ENCODE results near the gene IGFALS. TPM values are rescaled to one million over a fixed set of nuclear protein-coding genes. Genes with fewer than 3 reads are reported as not detected.

IGFALS gene
- total and polyA plus RNA-seq, 2 donors (not counting 3 experiments of a cell fraction or from before 2014, with no cell fraction given) = not detected

DNA sequence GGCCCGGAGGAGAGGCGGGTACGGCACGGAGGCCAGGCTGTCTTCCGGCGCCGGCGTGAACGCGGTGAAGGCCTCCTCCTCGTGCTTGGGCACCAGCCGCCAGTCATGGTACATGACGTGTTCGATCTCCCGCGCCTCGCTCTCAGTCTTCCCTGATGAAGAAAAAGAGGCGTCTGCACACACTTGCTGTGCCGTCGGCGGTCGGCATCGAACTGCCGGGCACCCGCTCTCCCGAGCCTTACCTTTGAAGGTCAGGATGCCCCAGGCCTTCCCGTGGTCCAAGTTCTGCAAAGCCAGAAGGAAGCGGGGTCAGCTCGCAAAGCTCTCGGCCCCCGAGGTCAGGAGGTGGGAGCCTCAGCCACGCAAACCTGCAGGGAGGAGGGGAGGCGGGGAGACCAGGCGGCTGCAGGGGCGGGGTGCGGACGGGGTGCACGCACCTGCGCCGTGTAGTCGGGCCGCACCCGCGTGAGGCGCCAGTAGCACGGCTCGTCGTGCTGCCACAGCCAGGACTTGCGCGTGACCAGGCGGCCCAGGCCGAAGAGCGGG is 21.1 kb downstream of the IGFALS start, which contains the start of gene EME2:
EME2 (plus strand) TSS at position 449 of the 546 bp plus-strand sequence. CDS start 418 bp downstream, outside the sequence.
- Histone ChIP-seq H3K27me3 (ENCODE audit: control insufficient read depth in 2 of 2, insufficient read depth in 2 of 2, low read length in 2 of 2) (no peaks in the 10 kb centered on the region), H3K79me2 (ENCODE audit: control insufficient read depth, insufficient read depth, low read length) (peaks cover 17% of the 10 kb centered on the region), H3K9me1 (replicated peaks; ENCODE audit: control insufficient read depth, extremely low read depth, insufficient read depth, low read length) (no peaks in the 10 kb centered on the region), H3K9me3 (replicated peaks; ENCODE audit: control insufficient read depth, insufficient read depth, low read length) (no peaks in the 10 kb centered on the region), H3K36me3 (ENCODE audit: control insufficient read depth in 2 of 2, extremely low read depth in 1 of 2, insufficient read depth in 2 of 2, low read length in 2 of 2) (peaks cover 0 to 33% of the 10 kb centered on the region in 2 experiments), H4K20me1 (replicated peaks; ENCODE audit: control insufficient read depth, extremely low read depth, insufficient read depth, low read length) (no peaks in the 10 kb centered on the region), H3K27ac (ENCODE audit: insufficient read depth, low read depth, low read length) (peak within 1 kb of the TSS; percentile 41), H3K4me1 (ENCODE audit: control insufficient read depth, extremely low read depth, insufficient read depth, low read length) (peaks cover 19% of the 10 kb centered on the region), H3K4me3 (replicated peaks in 1 of 3; ENCODE audit: insufficient read depth in 1 of 3, low read depth in 1 of 3, low read length in 3 of 3) (peak within 1 kb of the TSS; percentile 54 to 83 (median 76)), H3K9ac (replicated peaks; ENCODE audit: extremely low read depth, insufficient read depth, low read length) (peak within 1 kb of the TSS; percentile 80), H2AFZ (ENCODE audit: low read depth, low read length) (peak within 1 kb of the TSS; percentile 46), H3K4me2 (ENCODE audit: insufficient read depth, low read length) (peak within 1 kb of the TSS; percentile 72)
- ChIA-PET CTCF (interaction anchor here (0.7 to 2.0 kb wide), 5 partner anchors 9 to 66 kb away, joined by 3 to 16 read pairs (median 4); partner anchors contain the start of genes MAPK8IP3, NUBP2 and SPSB3), POLR2A (interaction anchor here (0.7 kb wide), 1 partner anchor 10 kb away, joined by 3 read pairs; the partner anchor contains the start of genes NUBP2 and SPSB3)
- DNase-seq (ENCODE audit: low read depth, low spot score) (no peak), FAIRE-seq (peak; percentile 18)
- intact Hi-C loops (cut with micrococcal nuclease) = no loop called here
- no TSS peak for BruUV-seq (replicated peaks)
- dilution Hi-C loops (cut with MboI; ENCODE audit: extremely low pct_ligation_motif_present, low sequenced_read_pairs) = no loop called here
- no peak for TF ChIP-seq MYC (IDR thresholded peaks at IDR 0.05; ENCODE audit: low read depth, low read length)
- TF ChIP-seq, protein P1, sequence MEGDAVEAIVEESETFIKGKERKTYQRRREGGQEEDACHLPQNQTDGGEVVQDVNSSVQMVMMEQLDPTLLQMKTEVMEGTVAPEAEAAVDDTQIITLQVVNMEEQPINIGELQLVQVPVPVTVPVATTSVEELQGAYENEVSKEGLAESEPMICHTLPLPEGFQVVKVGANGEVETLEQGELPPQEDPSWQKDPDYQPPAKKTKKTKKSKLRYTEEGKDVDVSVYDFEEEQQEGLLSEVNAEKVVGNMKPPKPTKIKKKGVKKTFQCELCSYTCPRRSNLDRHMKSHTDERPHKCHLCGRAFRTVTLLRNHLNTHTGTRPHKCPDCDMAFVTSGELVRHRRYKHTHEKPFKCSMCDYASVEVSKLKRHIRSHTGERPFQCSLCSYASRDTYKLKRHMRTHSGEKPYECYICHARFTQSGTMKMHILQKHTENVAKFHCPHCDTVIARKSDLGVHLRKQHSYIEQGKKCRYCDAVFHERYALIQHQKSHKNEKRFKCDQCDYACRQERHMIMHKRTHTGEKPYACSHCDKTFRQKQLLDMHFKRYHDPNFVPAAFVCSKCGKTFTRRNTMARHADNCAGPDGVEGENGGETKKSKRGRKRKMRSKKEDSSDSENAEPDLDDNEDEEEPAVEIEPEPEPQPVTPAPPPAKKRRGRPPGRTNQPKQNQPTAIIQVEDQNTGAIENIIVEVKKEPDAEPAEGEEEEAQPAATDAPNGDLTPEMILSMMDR (IDR thresholded peaks at IDR 0.05; ENCODE audit: extremely low read depth in 1 of 2, insufficient read depth in 1 of 2, low read depth in 1 of 2, low read length in 2 of 2) = no peak

DNA sequence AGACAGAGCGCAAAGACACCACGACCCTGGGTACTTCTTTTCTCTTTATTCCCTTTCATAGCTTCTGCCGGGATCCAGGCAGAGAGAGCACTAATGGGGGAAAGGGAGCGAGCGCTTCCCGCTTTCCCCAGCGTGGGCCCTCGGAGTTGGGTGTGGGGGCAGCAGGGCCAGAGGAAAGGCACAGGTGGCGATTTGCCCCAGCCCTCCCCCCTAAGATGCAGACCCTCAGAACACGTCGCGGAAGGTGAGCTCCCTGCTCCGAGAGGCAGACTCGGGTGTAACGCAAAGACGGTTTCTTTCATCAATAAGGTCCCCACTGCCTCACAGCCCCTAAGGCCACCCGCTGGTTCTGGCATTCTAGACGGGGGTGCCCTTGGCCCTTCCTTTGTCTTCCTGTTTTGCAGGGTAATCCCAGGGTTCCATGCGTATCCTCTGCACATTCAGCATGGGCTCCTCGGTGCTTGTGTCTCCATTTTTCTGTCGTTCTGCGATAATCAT is 21.6 kb downstream of the IGFALS start:
- no peaks in the 10 kb centered on the region for H3K9me3 ChIP-seq (replicated peaks; ENCODE audit: control insufficient read depth, insufficient read depth, low read length)
- peaks cover 19% of the 10 kb centered on the region for H3K4me1 ChIP-seq (ENCODE audit: control insufficient read depth, extremely low read depth, insufficient read depth, low read length)
- TSS peak; percentile 71 for BruUV-seq (replicated peaks)
- H3K9me1 ChIP-seq (replicated peaks; ENCODE audit: control insufficient read depth, extremely low read depth, insufficient read depth, low read length) = no peaks in the 10 kb centered on the region
- dilution Hi-C loops (cut with MboI; ENCODE audit: extremely low pct_ligation_motif_present, low sequenced_read_pairs) = no loop called here
- peaks cover 0 to 32% of the 10 kb centered on the region in 2 experiments for H3K36me3 ChIP-seq (ENCODE audit: control insufficient read depth in 2 of 2, extremely low read depth in 1 of 2, insufficient read depth in 2 of 2, low read length in 2 of 2)
- FAIRE-seq (no peak), DNase-seq (ENCODE audit: low read depth, low spot score) (peak; percentile 25)
- CTCF ChIA-PET = no interaction called here
- peak overlapping the region; percentile 27 for H3K9ac ChIP-seq (replicated peaks; ENCODE audit: extremely low read depth, insufficient read depth, low read length)
- H3K4me2 ChIP-seq (ENCODE audit: insufficient read depth, low read length) = peak overlapping the region; percentile 72
- intact Hi-C loops (cut with micrococcal nuclease) = no loop called here
- H3K79me2 ChIP-seq (ENCODE audit: control insufficient read depth, insufficient read depth, low read length) = peaks cover 17% of the 10 kb centered on the region
- no peak overlapping the region for H3K27ac ChIP-seq (ENCODE audit: insufficient read depth, low read depth, low read length)
- POLR2A ChIA-PET = interaction anchor here (0.6 kb wide), 1 partner anchor 343 kb away, joined by 4 read pairs; no protein-coding TSS in a partner anchor
- TF ChIP-seq GATA2 (IDR thresholded peaks at IDR 0.05; ENCODE audit: insufficient read depth, insufficient read length, low read depth, low read length) = no peak
- TF ChIP-seq EZH2 (IDR thresholded peaks at IDR 0.05; ENCODE audit: borderline replicate concordance, low read depth, low read length, severe bottlenecking) = no peak
- TF ChIP-seq JUN (IDR thresholded peaks at IDR 0.05; ENCODE audit: borderline replicate concordance, insufficient read depth, insufficient read length, low read depth) = no peak
- no peak for TF ChIP-seq POLR2AphosphoS5 (IDR thresholded peaks at IDR 0.05; ENCODE audit: insufficient read depth, low read depth, low read length)
- TF ChIP-seq POLR2A (IDR thresholded peaks at IDR 0.05; ENCODE audit: low read depth, low read length) = no peak
- TF ChIP-seq, protein P1 (IDR thresholded peaks at IDR 0.05; ENCODE audit: extremely low read depth in 1 of 2, insufficient read depth in 1 of 2, low read depth in 1 of 2, low read length in 2 of 2) = no peak
- TF ChIP-seq, protein P2, sequence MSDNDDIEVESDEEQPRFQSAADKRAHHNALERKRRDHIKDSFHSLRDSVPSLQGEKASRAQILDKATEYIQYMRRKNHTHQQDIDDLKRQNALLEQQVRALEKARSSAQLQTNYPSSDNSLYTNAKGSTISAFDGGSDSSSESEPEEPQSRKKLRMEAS (IDR thresholded peaks at IDR 0.05; ENCODE audit: insufficient read depth, insufficient read length) = no peak
- no peak for TF ChIP-seq MYC (IDR thresholded peaks at IDR 0.05; ENCODE audit: low read depth, low read length)
- TF ChIP-seq FOS (IDR thresholded peaks at IDR 0.05; ENCODE audit: borderline replicate concordance, insufficient read depth, low read length) = no peak
- no peaks in the 10 kb centered on the region for H3K27me3 ChIP-seq (ENCODE audit: control insufficient read depth in 2 of 2, insufficient read depth in 2 of 2, low read length in 2 of 2)
- no peaks in the 10 kb centered on the region for H4K20me1 ChIP-seq (replicated peaks; ENCODE audit: control insufficient read depth, extremely low read depth, insufficient read depth, low read length)
- H2AFZ ChIP-seq (ENCODE audit: low read depth, low read length) = no peak overlapping the region
- peak overlapping the region; percentile 54 to 83 (median 76) for H3K4me3 ChIP-seq (replicated peaks in 1 of 3; ENCODE audit: insufficient read depth in 1 of 3, low read depth in 1 of 3, low read length in 3 of 3)

Data from endothelial cell of umbilical vein (primary cell).